NCI-H526 treated with DMSO at 0.1 percent for 48 hours (cell line): Measurements from ENCODE around the gene KLHL29.

ENCODE experiments used
- DNase-seq: peaks from one replicate; lab custom pipeline; 2025; lab: John Stamatoyannopoulos, UW

KLHL29 gene

DNA sequence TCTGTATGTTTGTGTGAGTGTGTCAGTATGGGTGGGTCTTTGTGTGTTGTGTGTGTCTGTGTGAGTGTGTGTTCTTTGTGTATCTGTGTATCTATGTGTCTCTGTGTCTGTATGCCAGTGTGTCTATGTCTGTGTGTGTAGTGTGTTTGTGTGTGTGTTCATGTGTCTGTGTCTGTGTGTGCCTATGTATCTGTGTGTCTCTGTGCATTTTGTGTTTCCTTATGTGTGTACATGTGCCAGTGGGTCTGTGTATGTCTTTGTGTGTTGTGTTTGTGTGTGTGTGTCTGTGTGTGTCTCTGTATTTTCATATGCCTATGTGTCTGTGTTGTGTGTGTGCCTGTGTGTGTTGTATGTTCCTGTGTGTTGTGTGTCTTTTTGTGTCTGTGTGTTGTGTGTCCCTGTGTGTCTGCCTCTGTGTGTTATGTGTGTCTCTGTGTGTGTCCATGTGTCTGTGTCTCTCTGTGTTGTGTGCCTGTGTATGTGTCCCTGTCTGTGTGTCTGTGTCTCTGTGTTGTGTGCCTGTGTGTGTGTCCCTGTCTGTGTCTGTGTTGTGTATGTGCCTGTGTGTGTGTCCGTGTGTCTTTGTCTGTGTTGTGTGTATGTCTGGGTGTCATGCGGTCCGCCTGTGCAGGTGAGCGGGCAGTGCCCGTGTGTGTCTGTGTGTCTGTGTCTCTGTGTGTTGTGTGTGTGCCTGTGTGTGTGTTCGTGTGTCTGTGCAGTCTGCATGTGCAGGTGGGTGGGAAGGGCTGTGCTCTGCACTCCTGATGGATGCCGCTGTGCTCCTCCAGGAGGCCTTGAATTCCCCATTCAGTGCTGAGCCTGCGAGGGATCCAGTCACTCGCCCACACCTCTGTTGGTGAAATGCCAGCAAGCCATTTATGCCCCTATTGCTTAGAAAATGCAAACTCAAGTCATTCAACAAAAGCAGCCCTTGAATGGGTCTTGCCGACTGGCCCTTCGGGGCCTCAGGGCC, 37.4 kb downstream of the KLHL29 start:
- DNase-seq: no peak

DNA sequence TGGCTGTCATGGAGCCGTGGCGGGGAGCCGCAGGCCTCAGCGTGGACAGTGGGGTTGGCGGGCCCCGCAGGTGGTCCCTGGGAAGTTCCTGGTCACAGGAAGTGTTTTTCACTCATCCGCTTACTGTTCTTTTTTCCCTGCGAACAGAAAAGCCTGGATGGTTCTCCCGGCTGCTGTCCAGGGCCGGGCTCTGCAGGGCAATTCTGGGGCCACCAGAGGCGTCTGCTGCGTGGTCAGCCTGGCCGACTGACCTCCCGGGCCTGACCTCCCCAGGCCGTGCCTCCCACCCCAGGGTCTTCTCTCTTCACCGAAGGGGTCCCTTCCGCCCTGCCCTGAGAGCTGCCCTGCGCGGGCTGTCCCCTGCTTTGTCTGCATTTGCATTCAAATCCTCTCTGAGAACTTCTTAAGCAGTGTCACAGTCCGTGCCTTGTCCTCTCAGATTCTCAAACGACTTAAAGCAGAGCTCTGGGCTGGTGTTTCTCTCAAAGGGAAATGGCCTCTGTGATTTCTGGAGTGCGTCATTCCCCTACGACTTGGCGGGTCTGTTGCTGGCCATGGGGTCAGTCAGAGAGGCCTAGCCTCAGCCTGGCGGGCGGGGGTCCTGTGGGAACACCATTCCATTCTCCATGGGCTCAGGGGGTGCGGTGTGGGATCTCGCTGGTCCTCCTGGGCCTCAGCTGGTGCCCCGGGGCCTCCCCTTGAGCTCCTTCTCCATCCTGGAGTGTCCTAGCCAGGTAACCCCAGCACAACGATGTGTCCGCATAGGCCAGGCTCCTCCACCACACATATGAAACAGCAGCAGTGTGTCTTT, 38.3 kb downstream of the KLHL29 start:
- no peak for DNase-seq

DNA sequence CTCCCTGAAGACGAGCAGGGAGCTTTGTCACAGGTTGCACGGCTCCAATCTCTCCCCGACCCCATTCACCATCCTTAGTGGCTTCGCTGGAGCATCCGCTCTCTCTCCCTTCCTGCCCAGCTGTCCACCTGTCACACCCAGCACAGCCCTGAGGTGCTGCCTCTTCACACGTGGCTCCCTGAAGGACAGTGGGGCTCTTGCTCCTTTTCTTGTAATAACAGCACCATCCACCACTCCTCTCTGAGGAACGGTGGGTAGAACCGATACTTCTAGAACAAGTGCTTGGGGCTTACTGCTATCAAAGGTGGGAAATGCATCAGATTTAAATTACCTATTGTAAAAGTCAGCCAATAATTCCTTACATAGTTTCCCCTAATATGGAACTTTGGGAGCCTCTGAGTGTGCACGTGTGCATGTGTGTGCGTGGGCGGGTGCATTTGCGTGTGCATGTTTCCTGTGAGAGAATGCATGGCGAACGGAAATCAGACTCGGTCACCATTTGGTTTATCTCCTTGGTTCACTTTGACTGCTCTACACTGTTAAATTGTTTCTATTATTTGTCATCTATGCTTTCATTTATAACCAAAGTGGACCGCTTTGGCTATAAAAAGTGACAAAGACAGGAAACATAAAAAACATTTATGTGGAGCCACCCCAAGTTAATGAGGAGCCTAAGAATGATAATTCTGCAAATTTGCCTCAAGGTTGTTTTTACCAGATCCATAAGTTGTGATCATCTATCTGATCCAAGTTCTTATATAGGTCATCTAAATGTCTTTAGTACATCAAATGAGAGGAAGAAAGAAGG, 39.1 kb downstream of the KLHL29 start:
- no peak for DNase-seq

DNA sequence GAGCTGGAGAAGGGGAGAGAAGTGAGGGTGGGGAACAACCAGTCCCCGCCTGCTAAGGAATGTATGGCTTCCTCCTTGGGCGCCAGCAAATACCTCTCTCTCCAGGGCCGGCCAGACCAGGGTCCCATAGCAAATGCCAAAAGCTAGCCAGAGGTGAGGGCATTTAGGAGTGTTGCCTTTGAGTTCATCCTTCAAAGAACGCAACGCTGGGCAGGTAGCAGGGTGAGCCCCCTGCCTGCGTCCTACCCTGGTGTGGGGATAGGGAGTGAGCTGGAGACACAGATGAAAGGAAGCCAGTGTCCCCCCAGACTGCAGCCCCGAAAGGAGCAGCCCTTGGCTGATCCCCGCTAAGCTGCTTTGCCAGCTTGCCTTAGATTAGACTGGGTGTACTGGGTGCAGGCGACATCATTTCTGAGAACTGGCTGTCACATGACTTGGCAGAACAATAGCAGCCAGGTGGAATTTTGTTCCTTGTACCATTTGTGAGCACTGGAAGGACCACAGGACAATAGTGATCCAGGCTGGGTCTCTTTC, 40.4 kb downstream of the KLHL29 start:
- DNase-seq: no peak

DNA sequence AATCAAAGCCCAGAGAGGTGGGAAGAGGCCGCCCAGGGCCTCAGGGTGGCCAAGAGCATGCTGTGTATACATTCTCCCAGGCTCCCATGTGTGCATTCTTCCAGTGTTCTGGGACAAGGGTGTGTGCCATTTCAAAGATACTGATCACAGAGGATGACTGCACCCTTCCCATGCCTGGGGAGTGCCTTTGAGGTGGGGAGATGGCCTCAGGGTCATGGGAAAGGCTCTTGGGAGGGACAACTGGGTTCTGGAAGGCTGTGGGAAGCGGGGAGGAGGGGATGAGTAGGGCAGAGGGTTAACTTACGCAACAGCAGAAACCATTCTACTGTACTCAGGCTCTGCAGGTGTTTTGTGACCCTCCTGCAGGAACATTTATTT, 40.9 kb downstream of the KLHL29 start:
- no peak for DNase-seq

DNA sequence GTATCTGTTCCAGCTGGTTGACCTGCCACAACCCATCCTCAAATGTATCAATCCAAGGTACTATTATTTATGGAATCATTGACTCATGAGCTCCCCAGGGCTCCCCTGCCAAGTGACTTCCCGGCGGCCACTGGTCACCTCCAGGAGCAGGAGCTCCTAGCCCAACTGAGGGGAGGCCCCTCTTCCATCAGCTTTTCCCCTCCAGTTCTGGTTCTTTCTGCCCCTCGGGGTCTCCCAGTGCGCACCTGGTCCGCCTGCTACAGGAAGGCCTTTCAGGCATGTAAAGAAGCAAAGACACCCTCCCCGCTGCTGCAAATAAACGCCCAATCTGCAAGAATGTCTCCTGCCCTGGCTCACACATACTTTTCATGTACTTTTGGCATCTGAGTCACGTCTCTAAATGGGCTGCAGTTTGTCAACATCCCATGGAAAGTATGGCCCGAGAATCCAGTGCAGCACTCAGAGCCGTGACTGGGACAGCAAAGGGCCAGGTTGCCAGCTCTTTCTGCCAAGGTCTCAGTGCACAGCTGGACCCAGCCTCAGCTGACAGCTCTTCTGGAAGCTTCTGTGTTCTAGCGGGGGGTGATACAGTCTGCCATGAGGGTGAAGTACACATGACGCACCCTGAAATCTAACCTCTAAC, 41.4 kb downstream of the KLHL29 start:
- DNase-seq: no peak

DNA sequence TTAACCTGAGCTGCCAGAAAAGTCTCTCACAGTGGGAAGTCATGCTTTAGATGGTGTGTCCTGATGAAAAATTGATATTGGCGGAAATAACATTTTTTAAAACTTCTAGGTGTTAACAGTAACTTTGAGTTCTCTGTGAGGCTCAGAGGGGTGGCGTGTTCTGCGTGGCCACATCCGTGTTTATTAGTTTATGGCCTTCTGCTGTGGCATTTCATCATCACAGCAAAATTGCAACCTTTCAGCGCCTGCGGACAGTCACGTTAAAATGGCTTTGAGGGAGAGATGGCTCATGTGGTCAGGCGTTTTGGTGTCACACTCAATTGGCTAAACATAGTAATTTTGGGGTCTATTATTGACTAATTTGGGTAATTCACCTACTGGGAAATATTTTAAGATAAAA, 42.4 kb downstream of the KLHL29 start:
- DNase-seq: no peak

DNA sequence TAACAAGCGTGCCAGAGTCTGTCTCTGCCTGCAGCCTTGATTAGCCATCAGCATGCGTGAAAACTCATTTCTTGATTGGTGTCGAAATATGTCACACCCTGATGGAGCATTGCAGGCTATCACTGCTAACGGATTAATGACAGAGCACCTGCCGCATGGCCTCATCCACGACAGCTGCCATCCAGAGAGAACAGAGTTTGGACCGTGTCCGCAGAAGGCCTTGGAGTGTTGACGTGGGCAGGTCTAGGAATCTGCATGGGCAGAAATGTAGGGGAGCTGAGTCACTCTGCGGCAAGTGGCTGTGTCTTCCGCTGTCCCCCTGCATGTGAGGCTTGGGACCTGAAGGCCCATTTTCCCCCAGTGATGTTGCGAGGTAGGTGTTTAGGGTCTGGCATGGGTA, 43.0 kb downstream of the KLHL29 start:
- no peak for DNase-seq

DNA sequence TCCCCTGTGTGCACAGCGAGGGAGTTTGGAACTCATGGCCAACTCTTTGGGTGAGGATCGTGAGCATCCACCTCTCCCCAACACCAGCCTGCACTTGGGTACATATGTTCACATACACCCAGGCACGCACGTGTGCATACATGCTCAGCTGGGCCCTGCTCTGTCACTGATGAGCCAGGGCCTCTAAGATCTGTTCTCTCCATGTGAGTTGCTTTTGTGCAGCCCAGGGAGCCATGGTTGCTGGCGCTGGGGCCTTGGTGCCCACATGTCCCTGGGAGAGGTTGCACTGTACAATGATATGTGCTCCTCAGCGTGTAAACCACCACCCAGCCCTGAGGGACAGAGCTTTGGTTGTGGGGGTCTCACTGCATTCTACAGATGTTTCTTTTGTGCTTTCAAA, 44.1 kb downstream of the KLHL29 start:
- DNase-seq: no peak

DNA sequence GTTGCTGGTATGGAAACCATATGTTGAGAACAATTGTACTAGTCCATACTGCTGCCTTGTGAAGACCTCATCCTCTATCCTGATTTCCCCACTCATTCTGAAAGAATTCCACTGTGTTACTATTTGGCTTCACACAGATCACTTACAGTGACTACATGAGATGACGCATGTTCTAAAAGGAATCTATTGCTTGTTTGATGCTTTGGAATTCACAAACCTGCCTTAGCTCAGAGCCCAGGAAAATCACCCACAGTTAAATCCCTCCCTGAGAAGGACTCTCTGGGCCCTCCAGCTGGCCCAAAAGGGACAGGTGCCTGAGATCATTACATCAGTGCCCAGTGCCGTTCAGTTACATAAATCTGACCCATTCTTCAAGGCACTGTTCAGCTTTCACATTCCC, 45.3 kb downstream of the KLHL29 start:
- no peak for DNase-seq

DNA sequence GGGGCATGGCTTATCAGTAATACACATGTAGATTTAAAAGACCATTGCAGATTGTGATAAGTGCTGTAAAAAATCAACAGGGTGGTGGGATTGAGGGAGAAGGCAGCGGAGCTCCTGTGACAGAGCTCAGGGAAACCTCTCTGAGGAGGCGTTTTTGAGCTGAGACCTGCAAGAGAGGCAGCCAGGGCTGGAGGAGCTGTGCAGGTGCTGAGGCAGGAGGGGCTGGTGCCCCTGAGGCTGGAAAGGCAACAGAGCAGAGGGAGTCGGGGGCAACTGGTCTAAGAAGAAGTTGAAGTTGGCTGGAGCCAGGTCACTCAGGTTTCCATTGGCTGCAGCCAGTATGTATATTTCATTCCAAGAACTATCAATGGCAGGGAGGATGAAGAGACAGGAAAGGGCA, 47.6 kb downstream of the KLHL29 start:
- DNase-seq: no peak

DNA sequence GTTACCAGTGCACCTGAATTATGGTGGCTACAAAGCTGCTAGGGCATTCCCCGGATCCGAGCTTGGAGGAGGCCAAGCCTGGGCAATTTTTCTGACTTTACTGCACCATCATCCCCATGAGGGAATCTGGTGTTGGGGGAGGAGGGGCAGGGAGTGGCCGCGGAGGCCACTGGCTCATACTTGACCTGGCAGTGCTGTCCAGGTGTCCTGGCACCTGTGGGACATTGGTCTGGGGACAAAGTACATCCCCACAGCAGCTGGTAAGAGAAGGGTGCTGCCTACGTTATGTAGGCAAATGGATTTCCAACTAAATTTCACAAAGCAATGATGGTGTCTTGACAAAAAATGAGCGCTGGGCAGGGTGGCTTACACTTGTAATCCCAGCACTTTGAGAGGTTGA, 48.3 kb downstream of the KLHL29 start:
- DNase-seq: no peak

DNA sequence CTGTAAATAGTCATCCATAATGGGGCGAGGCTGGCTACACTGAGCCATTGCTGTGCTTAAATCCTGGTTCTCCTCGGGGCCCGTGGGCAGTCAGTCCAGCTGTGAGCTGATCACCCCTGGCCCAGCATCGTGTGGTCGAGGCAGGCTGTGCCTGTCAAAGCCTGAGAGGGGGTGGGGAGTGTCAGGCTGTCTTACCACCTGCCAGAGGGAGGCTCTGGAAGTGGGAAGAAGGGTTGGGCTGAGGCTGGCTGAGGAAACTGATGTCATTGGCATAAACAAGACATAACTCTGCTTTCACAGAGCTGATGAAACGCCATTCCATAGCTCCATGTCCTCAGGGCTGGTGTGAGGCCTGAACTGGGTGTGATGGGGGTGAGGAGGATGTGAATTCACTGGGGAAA, 49.7 kb downstream of the KLHL29 start:
- DNase-seq: no peak

DNA sequence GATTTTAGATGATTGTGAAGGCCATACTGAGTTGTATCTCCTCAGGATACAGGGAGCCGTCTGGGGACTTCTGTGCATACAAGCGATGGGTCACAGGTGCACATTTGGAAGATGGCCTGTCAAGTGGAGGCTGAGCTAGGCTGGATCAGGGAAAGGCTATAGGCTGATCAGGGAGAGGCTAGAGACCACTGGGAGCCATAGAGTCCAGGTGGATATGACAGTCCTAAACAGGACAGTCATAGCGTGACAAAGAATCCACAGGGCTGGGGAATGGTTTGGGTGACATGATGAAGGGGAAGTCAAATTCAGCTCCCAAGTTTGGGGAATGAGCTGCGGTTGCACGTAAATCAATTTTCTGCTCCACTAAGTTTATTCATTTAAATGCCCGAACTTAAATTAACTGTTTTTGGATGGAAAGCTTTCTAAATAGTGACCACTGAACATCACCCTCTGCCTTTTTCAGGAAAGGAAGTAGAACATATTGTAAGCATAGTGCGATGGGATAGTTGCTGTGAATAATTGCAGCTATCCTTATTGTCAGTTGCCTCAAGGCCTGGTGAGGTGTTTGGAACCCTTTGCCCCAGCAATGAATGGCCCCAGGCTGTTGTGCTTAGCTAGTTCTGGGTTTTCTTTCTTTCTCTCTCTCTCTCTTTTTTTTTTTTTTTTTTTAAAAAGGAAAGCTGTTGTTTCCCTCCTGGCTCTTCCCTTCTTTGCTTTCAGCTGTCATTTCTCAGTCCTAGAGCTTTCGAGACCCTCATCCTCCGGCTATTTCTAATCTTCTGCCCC, 50.5 kb downstream of the KLHL29 start:
- no peak for DNase-seq

DNA sequence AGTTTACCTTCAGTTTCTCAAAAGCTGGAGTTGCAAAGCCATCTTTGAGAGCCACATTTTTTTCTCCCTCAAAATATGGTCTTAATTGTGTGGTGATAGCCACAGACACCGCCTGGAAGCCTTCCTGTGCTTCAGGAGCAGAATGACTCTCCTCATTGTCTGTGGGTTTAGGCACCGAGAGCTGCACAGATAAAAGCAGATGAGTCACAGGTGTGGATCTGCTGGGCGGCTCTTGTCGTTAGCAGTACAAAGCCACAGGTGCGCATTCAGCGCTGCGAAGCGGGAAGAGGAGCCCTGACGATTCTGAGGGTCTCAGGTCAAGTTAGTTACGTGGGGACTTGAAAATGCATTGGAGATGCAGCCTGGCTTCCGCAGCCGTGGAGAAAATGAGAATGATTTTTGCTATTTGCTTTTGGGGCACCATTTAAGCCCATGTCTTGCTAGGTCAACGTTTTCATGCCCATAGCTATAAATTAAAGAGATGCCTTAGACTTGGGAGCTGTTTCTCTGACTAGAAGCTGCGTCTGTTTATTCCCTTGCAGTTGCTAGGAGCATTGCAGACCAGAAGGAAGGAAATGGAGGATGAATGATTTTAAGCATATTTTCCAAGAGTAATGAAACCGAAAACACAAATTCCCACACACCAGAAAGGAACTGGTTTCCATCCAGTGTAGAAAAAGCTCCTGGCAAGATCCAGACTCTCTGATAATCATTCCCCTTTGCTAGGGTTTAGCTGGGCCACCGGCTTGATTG, 51.5 kb downstream of the KLHL29 start:
- DNase-seq: no peak

DNA sequence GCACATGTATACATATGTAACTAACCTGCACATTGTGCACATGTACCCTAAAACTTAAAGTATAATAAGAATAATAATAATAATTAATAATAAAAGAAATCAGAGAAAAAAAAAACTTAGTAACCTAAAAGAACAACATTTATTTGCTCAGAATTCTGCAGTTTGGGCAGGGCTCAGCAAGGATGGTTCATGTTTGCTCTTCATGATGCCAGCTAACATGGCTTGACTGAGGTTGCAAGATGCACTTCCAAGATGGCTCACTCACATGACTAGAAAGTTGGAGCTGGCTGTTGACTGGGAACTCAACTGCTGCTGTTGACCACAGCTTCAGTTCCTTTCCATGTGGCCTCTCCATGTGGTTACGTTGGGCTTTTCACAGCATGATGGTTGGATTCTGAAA, 56.4 kb downstream of the KLHL29 start:
- DNase-seq: no peak

DNA sequence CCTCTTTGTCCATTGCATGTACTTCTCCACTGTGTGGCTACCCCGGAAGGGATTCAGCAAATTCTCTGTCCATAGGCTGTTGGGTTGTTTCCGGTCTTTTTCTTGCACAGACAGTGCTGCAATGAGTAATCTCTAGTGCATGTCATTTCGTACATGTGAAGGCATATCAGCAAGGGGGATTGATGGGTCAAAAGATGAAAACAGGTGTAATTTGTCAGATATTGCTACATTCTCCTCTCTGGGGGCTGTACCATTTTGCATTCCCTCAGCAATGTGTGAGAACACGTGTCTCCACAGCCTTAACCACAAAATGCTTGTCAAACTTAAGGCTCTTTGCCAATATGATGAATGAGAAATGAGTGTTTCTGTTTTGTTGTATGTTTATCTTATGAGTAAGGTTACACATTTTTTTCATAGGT, 60.5 kb downstream of the KLHL29 start:
- DNase-seq: no peak

DNA sequence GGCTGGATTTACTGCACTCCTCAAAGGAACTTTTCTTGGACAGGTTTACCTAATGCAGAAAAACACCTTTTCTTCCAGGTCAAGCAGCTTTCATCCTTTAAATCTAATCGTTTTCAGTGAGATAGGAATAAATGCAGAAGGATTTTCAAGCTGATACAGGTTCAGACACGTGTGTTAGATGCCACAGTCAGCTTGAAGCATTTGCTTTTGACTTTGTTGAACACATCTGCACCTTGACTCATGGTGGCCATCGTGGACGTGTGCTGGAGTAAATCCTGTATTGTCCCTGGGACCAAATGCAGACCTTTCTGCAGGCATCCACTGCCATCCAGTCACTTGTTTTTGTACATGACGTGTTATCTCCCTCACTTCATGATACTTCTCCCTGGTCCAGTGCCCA, 61.9 kb downstream of the KLHL29 start:
- DNase-seq: no peak

DNA sequence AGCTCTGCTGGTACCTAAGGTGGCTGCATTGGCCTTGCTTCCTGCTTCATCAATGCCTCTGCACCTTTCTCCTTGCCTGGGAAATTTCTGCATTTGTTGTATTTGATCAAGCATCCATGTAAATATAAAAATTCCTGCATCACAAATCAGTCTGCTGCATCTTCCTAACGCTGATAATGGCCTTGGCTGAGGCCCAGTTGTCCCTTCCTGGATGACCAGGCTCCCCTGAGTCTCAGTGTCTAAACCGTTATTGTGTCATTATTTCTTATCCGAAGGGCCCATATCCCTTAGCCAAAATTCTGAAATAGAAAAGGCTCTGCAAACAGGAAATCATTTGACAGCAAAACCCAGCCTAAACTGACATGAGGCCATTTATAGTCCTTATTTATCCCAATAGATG, 62.4 kb downstream of the KLHL29 start:
- no peak for DNase-seq

DNA sequence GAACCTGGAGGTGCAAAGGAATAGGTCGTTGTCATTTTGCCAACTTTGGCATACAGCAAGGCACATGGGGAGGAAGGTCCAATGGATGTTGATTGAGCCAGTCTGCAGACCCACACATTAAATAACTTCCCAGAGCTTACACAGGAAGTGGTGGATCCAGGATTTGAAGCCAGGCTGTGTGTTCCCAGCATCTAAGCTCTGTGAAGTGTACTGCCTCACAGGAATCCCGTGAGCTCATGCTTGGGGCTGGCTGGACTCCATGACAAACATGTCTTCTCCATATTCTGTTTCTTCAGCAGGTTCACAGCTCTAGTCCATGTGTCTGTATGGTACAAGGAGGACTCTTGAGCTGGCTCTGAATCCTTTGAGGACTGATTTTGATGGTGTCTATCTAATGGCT, 63.9 kb downstream of the KLHL29 start:
- DNase-seq: no peak
